H9 (cell line): ENCODE measurements around the gene ARMH1. TPM values are rescaled to one million over a fixed set of nuclear protein-coding genes. Genes with fewer than 3 reads are reported as not detected.
A peak's percentile ranks its signal among the peaks of the same experiment; 100 is the strongest.

Experiments used
- DNase-seq: peaks from one replicate; pipeline ENCODE4 v3.0.0-alpha.2; 2017
- H2AFZ ChIP-seq: one replicate; pipeline ENCODE4 v1.6.1; 2013; ENCODE audit warnings: mild to moderate bottlenecking, low read length, control low read depth, moderate library complexity
- H2AK5ac ChIP-seq: 2 replicates; pipeline ENCODE4 v1.6.1; 2013; ENCODE audit warnings: low read length, control low read depth, mixed read lengths; ENCODE audit not compliant: insufficient read length
- H2BK120ac ChIP-seq: one replicate; pipeline ENCODE4 v1.6.1; 2013; ENCODE audit warnings: low read depth, mild to moderate bottlenecking, low read length, control low read depth, inconsistent platforms; ENCODE audit not compliant: poor library complexity, severe bottlenecking
- H2BK12ac ChIP-seq: 2 replicates; pipeline ENCODE4 v1.6.1; 2013; ENCODE audit warnings: low read length, control low read depth, mixed read lengths, low read depth; ENCODE audit not compliant: insufficient read length
- H2BK15ac ChIP-seq: 2 replicates; pipeline ENCODE4 v1.6.1; 2013; ENCODE audit warnings: low read depth, low read length, control low read depth
- H2BK20ac ChIP-seq: one replicate; pipeline ENCODE4 v1.6.1; 2013; ENCODE audit warnings: low read depth, mild to moderate bottlenecking, low read length, control low read depth, inconsistent platforms; ENCODE audit not compliant: poor library complexity, severe bottlenecking
- H2BK5ac ChIP-seq: 2 replicates; pipeline ENCODE4 v1.6.1; 2013; ENCODE audit warnings: low read length, control low read depth, mixed read lengths; ENCODE audit not compliant: insufficient read length
- H3K14ac ChIP-seq: 2 replicates; pipeline ENCODE4 v1.6.1; 2013; ENCODE audit warnings: low read length, control low read depth; ENCODE audit not compliant: insufficient read depth
- H3K18ac ChIP-seq: 2 replicates; pipeline ENCODE4 v1.6.1; 2013; ENCODE audit warnings: low read depth, mild to moderate bottlenecking, mixed read lengths, low read length, control low read depth; ENCODE audit not compliant: insufficient read length
- H3K23ac ChIP-seq: 2 replicates; pipeline ENCODE4 v1.6.1; 2013; ENCODE audit warnings: low read length, control low read depth, mixed read lengths, low read depth; ENCODE audit not compliant: insufficient read length
- H3K23me2 ChIP-seq: 2 replicates; pipeline ENCODE4 v1.6.1; 2013; ENCODE audit warnings: low read depth, mild to moderate bottlenecking, mixed read lengths, low read length, control low read depth; ENCODE audit not compliant: insufficient read length, poor library complexity, severe bottlenecking
- H3K27ac ChIP-seq: 2 replicates; pipeline ENCODE4 v1.5.1; 2013; ENCODE audit warnings: low read length, control low read depth, mixed read lengths, low read depth; ENCODE audit not compliant: insufficient read length
- H3K27me3 ChIP-seq: 2 replicates; pipeline ENCODE4 v1.6.1; 2013; ENCODE audit warnings: low read length, control low read depth, inconsistent platforms; ENCODE audit not compliant: insufficient read depth
- H3K4ac ChIP-seq: 2 replicates; pipeline ENCODE4 v1.6.1; 2013; ENCODE audit warnings: low read depth, mild to moderate bottlenecking, control low read depth, inconsistent platforms, low read length, moderate library complexity
- H3K4me1 ChIP-seq: 2 replicates; pipeline ENCODE4 v1.6.1; 2013; ENCODE audit warnings: low read length, control low read depth, inconsistent platforms; ENCODE audit not compliant: insufficient read depth
- H3K4me2 ChIP-seq: 2 replicates; pipeline ENCODE4 v1.6.1; 2013; ENCODE audit warnings: low read length, control low read depth, mixed read lengths; ENCODE audit not compliant: insufficient read length, insufficient read depth
- H3K56ac ChIP-seq: 2 replicates; pipeline ENCODE4 v1.6.1; 2013; ENCODE audit warnings: low read depth, mild to moderate bottlenecking, mixed read lengths, low read length, control low read depth; ENCODE audit not compliant: insufficient read length
- H3K79me1 ChIP-seq: 2 replicates; pipeline ENCODE4 v1.6.1; 2013; ENCODE audit warnings: low read depth, mild to moderate bottlenecking, moderate library complexity, low read length, control low read depth, inconsistent platforms; ENCODE audit not compliant: insufficient read depth, poor library complexity, severe bottlenecking
- H3K79me2 ChIP-seq: 2 replicates; pipeline ENCODE4 v1.6.1; 2013; ENCODE audit warnings: low read length, control low read depth, inconsistent platforms; ENCODE audit not compliant: insufficient read depth
- H3K9ac ChIP-seq: 2 replicates; pipeline ENCODE4 v1.6.1; 2013; ENCODE audit warnings: low read length, control low read depth, mixed read lengths; ENCODE audit not compliant: insufficient read length; ENCODE audit errors: extremely low read depth
- H3K9me3 ChIP-seq: one replicate; pipeline ENCODE4 v1.6.1; 2013; ENCODE audit warnings: low read depth, low read length, inconsistent platforms; ENCODE audit not compliant: control insufficient read depth
- H3T11ph ChIP-seq: one replicate; pipeline ENCODE4 v1.6.1; 2013; ENCODE audit warnings: mild to moderate bottlenecking, low read length, control low read depth, inconsistent platforms
- H4K20me1 ChIP-seq: one replicate; pipeline ENCODE4 v1.6.1; 2013; ENCODE audit not compliant: control insufficient read depth, insufficient read length, insufficient read depth
- H4K5ac ChIP-seq: 2 replicates; pipeline ENCODE4 v1.6.1; 2013; ENCODE audit warnings: low read depth, mild to moderate bottlenecking, mixed read lengths, low read length, control low read depth; ENCODE audit not compliant: insufficient read length
- H4K8ac ChIP-seq: replicated peaks from 2 replicates; pipeline ENCODE4 v1.6.1; 2013; ENCODE audit warnings: low read length, control low read depth, mixed read lengths, low read depth; ENCODE audit not compliant: insufficient read length
- H4K91ac ChIP-seq: 2 replicates; pipeline ENCODE4 v1.6.1; 2013; ENCODE audit warnings: low read depth, mild to moderate bottlenecking, moderate library complexity, mixed read lengths, low read length, control low read depth; ENCODE audit not compliant: insufficient read length
- H3K27ac Mint-ChIP-seq, 3 experiments: 2 replicates in 2 of 3; 3 replicates in 1 of 3; pipeline ENCODE4 v1.8.0; 2020 to 2021; ENCODE audit warnings: mixed read lengths in 3 of 3, mild to moderate bottlenecking in 1 of 3, moderate library complexity in 1 of 3
- H3K27me3 Mint-ChIP-seq: 2 replicates; pipeline ENCODE4 v1.8.0; 2021; ENCODE audit warnings: low read depth, mild to moderate bottlenecking, moderate library complexity, mixed read lengths
- H3K36me3 Mint-ChIP-seq, 3 experiments: 2 replicates in 2 of 3; 3 replicates in 1 of 3; pipeline ENCODE4 v1.8.0; 2020 to 2021; ENCODE audit warnings: low read depth in 3 of 3, mixed read lengths in 3 of 3; ENCODE audit not compliant: insufficient read depth in 1 of 3
- H3K4me1 Mint-ChIP-seq, 2 experiments: 2 replicates each; pipeline ENCODE4 v1.8.0; 2020; ENCODE audit warnings: mixed read lengths in 2 of 2
- H3K4me3 Mint-ChIP-seq, 2 experiments: 2 replicates in 1 of 2; 3 replicates in 1 of 2; pipeline ENCODE4 v1.8.0; 2020 to 2021; ENCODE audit warnings: mild to moderate bottlenecking in 2 of 2, mixed read lengths in 2 of 2, moderate library complexity in 1 of 2
- H3K9me3 Mint-ChIP-seq, 2 experiments: 2 replicates in 1 of 2; 3 replicates in 1 of 2; pipeline ENCODE4 v1.8.0; 2020; ENCODE audit warnings: mild to moderate bottlenecking in 2 of 2, mixed read lengths in 2 of 2, moderate library complexity in 1 of 2
- CTCF ChIP-seq: fragments of 200-600 bp; sonication (generic); conservative IDR thresholded peaks from 3 replicates; pipeline ENCODE4 v1.8.0; 2021; ENCODE audit warnings: antibody characterized with exemption, mild to moderate bottlenecking
- WGBS: extraction: QIAGEN DNeasy Blood & Tissue Kit; methylation state at CpG from one replicate; pipeline ENCODE4 v1.1.7; 2013; ENCODE audit warnings: missing lambda C conversion rate, low lambda C conversion rate, mixed read lengths; ENCODE audit not compliant: insufficient read length; ENCODE audit errors: extremely low coverage; 5-methylcytosine and 5-hydroxymethylcytosine counted together
- total RNA-seq: library from RNA; stranded (reverse); gene quantifications from 2 replicates; pipeline ENCODE4 v1.2.1, GENCODE V29; 2021

Gene ARMH1
- total RNA-seq, 1 experiment from 2014 or later, result 1.0 TPM

DNA sequence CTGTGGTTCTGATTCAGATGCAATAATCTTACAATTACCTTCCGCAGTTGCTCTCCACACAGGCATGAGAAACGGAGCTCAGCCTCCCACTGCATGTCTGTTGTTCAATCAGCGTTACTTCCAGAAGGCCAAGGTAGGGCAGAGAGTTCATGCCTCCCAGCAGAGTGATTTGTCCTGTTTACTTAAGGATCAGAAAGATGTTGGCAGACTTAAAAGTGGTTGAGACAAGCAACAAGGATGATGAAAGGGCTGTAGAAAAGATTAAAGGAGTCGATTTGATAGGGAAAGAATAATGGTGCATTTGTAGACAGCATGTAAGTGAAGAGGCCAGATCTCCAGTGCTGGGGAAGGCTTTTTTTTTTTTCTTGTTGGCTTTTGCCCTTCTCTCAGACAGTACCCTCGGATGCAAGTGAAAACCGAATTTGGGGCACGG lies 26.6 kb downstream of the ARMH1 start:
- no CpG with 5 or more reads among the region's 7 CpGs for WGBS
- H3K27ac Mint-ChIP-seq, result 0 out of 7 replicates have a peak overlapping the region, but pooled peaks of 1 of the 3 experiments have one; percentile 11
- no peak overlapping the region for H4K91ac ChIP-seq

More for the DNA sequence above, 26.6 kb downstream of the ARMH1 start:
- H2BK20ac ChIP-seq, result no peak overlapping the region
- no peak overlapping the region for H2AFZ ChIP-seq
- no peak for DNase-seq
- H3K4ac ChIP-seq, result no peak overlapping the region
- no peaks in the 10 kb centered on the region for H3K79me2 ChIP-seq
- Mint-ChIP-seq H3K4me1 (peaks cover 4% of the 10 kb centered on the region in 2 experiments; a peak in 2 of 4 replicates), H3K27me3 (peaks cover 5% of the 10 kb centered on the region; the same call in 1 of the 2 replicates), H3K4me3 (no peak overlapping the region), H3K36me3 (no peaks in the 10 kb centered on the region), H3K9me3 (no peaks in the 10 kb centered on the region)
- H3K9ac ChIP-seq, result no peak overlapping the region
- no peak overlapping the region for H3K56ac ChIP-seq
- no peaks in the 10 kb centered on the region for H3K9me3 ChIP-seq
- no peak overlapping the region for H3K14ac ChIP-seq
- H4K20me1 ChIP-seq, result no peaks in the 10 kb centered on the region
- H2BK5ac ChIP-seq, result no peak overlapping the region
- no peak overlapping the region for H2BK12ac ChIP-seq
- no peak overlapping the region for H4K5ac ChIP-seq
- H3K23me2 ChIP-seq, result no peaks in the 10 kb centered on the region
- H3K23ac ChIP-seq, result no peak overlapping the region
- no peaks in the 10 kb centered on the region for H3K4me1 ChIP-seq
- H3K4me2 ChIP-seq, result no peak overlapping the region
- H2BK120ac ChIP-seq, result no peak overlapping the region
- H3K27me3 ChIP-seq, result no peaks in the 10 kb centered on the region
- H2BK15ac ChIP-seq, result no peak overlapping the region
- no peaks in the 10 kb centered on the region for H3K79me1 ChIP-seq
- no peak overlapping the region for H2AK5ac ChIP-seq
- TF ChIP-seq CTCF, result no peak
- H3K18ac ChIP-seq, result no peak overlapping the region
- H4K8ac ChIP-seq, result no peak overlapping the region
- H3K27ac ChIP-seq, result no peak overlapping the region
- H3T11ph ChIP-seq, result no peak overlapping the region
